ENCODE measurements around the gene PEDS1.

DNA sequence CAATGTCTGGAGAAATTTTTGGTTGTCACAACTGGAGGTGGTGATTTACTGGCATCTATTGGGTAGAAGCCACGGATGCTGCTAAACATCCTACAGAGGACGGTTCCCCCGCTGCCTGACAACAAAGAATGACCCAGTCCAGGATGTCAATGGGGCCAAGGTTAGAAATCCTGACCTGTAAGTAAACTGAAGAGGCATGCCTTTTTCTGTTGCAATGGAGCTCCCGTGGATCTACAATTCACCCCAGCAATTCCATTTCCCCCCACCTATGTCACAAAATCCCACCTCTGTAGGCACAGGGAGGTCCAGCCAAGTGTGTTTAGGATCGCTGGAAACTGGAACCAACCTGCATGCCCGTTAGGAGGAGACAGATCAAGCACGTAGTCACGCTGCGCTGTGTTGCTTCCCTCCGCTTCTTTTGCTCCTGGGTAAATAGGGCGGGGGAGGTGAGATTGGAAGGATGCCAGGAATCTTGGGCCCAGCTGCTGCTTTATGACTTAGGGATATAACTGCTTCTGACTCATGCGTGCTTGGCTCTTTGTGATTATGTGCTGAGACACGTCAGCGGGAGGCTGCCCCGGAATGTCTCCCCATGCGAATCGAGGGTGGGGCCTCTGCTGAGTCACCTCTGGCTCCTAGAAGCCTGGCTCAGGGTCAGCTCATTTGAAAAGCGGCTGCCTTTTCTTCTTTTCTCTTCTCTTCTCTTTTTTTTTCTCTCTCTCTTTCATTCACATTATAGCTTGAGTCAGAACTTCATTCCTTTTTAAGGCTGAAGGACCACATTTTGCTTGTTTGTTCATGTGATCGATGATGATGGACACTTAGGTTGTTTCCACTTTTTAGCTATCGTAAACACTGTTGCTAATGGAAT, 12.4 kb upstream of the PEDS1 start:
- TF ChIP-seq, protein P1, sequence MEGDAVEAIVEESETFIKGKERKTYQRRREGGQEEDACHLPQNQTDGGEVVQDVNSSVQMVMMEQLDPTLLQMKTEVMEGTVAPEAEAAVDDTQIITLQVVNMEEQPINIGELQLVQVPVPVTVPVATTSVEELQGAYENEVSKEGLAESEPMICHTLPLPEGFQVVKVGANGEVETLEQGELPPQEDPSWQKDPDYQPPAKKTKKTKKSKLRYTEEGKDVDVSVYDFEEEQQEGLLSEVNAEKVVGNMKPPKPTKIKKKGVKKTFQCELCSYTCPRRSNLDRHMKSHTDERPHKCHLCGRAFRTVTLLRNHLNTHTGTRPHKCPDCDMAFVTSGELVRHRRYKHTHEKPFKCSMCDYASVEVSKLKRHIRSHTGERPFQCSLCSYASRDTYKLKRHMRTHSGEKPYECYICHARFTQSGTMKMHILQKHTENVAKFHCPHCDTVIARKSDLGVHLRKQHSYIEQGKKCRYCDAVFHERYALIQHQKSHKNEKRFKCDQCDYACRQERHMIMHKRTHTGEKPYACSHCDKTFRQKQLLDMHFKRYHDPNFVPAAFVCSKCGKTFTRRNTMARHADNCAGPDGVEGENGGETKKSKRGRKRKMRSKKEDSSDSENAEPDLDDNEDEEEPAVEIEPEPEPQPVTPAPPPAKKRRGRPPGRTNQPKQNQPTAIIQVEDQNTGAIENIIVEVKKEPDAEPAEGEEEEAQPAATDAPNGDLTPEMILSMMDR (IDR thresholded peaks at IDR 0.05 in 2 of 3, conservative IDR thresholded peaks at IDR 0.05 in 1 of 3; ENCODE audit: control insufficient read depth in 2 of 3, extremely low read depth in 1 of 3, insufficient read depth in 1 of 3, low read depth in 3 of 3, low read length in 3 of 3) = no peak
- TF ChIP-seq SPI1 (IDR thresholded peaks at IDR 0.05; ENCODE audit: borderline replicate concordance, insufficient read depth, low read depth, low read length) = no peak
- TF ChIP-seq HDAC6 (IDR thresholded peaks at IDR 0.05; ENCODE audit: unreplicated experiment) = no peak

Measured in GM12878 (cell line).